Activated T-helper 1 cell treated with anti-CD3 and anti-CD28 coated beads, Interleukin-12 subunit alpha, Interleukin-12 subunit beta, Interleukin-2, Interleukin-4 antibody, amounts not matched to agents 30 ng/mL and 10 ng/mL and 1 ng/mL, durations not matched to agents 14 hours and 24 hours and 36 hours (primary cell): ENCODE measurements around the gene MYH2. TPM values are rescaled to one million over a fixed set of nuclear protein-coding genes. Genes with fewer than 3 reads are reported as not detected.
"Not testable (repeated sequence)": the region's sequence is repeated elsewhere in the genome, so short reads cannot be mapped to it uniquely, and the experiment has no call there.

Experiments
- DNase-seq: peaks from one replicate; pipeline ENCODE4 v3.0.0; 2021; ENCODE audit warnings: low spot score
- H3K27ac Mint-ChIP-seq: one replicate; pipeline ENCODE4 v1.8.0; 2021; ENCODE audit warnings: mild to moderate bottlenecking, mixed read lengths
- H3K27me3 Mint-ChIP-seq: one replicate; pipeline ENCODE4 v1.8.0; 2022; ENCODE audit warnings: mild to moderate bottlenecking, moderate library complexity, mixed read lengths; ENCODE audit not compliant: insufficient read depth
- H3K36me3 Mint-ChIP-seq: one replicate; pipeline ENCODE4 v1.8.0; 2021; ENCODE audit warnings: low read depth, mixed read lengths
- H3K4me1 Mint-ChIP-seq: one replicate; pipeline ENCODE4 v1.8.0; 2021; ENCODE audit warnings: low read depth, mixed read lengths
- H3K4me3 Mint-ChIP-seq: one replicate; pipeline ENCODE4 v1.8.0; 2021; ENCODE audit warnings: mild to moderate bottlenecking, moderate library complexity, mixed read lengths
- H3K9me3 Mint-ChIP-seq: one replicate; pipeline ENCODE4 v1.8.0; 2021; ENCODE audit warnings: mixed read lengths
- intact Hi-C: fragments of 100-400 bp; cut with micrococcal nuclease; formaldehyde crosslinking; loops from one replicate; pipeline ENCODE4 v1.15.1; 2024
- total RNA-seq: library from RNA; stranded (reverse); gene quantifications from 2 replicates; pipeline ENCODE4 v1.2.3, GENCODE V29; 2022

MYH2 gene
- total RNA-seq, 1 donor from 2014 or later, result not detected

DNA sequence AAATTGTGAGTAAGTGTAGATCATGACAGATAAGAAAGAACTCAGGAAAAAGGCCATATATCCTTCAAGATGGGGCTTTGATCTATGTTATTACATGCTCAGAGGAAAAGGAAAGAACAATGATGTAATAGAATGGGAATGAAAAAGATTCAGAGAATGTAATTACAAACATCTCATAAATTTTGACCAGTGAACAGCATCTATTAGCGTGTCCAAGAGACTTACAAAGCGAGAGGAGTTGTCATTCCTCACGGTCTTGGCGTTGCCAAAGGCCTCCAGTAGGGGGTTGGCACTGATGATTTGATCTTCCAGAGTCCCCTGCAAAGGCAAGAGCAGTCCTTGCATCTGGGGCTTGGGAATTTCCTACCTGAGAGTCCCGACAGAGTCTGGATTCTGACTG, 6.0 kb downstream of the MYH2 start:
- not testable (repeated sequence) for H3K27ac Mint-ChIP-seq

GRCh38 chr17:10541179-10541578, 8.3 kb downstream of the MYH2 start:
- H3K27ac Mint-ChIP-seq, intact Hi-C loops, H3K27me3 Mint-ChIP-seq, H3K4me1 Mint-ChIP-seq, DNase-seq, H3K4me3 Mint-ChIP-seq, H3K36me3 Mint-ChIP-seq: not testable (repeated sequence)
- peaks cover 20% of the 10 kb centered on the region for H3K9me3 Mint-ChIP-seq

More for the DNA sequence above, 6.0 kb downstream of the MYH2 start:
- H3K27me3 Mint-ChIP-seq, H3K4me1 Mint-ChIP-seq, H3K36me3 Mint-ChIP-seq, H3K4me3 Mint-ChIP-seq, DNase-seq, intact Hi-C loops: not testable (repeated sequence)
- peaks cover 20% of the 10 kb centered on the region for H3K9me3 Mint-ChIP-seq

DNA sequence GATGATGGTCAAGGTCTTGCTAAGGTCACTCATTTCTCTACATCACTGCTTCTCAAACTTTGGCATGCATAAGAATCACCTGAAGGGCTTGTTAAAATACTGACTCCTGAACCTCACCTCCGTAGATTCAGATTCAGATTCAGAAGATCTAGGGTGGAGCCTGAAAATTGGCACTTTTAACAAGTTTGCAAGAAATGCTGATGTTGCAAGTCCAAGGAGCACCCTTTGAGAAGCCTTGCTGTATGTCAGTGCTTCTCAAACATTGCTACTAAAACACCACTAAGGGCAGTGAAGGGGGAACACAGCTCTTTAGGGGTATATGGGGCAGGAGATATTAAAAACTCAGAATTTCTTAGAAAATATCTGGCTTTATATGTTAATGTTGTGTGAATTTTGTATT, 17.4 kb downstream of the MYH2 start:
- Mint-ChIP-seq H3K27ac (no peak overlapping the region), H3K27me3 (peaks cover 2% of the 10 kb centered on the region), H3K36me3 (no peaks in the 10 kb centered on the region), H3K9me3 (no peaks in the 10 kb centered on the region), H3K4me1 (no peaks in the 10 kb centered on the region), H3K4me3 (no peak overlapping the region)
- intact Hi-C loops, result no loop called here
- DNase-seq, result no peak

GRCh38 chr17:10527419-10527818, 22.0 kb downstream of the MYH2 start:
- H3K36me3 Mint-ChIP-seq, result no peaks in the 10 kb centered on the region
- DNase-seq, result no peak
- H3K27ac Mint-ChIP-seq, result no peak overlapping the region
- H3K4me3 Mint-ChIP-seq, result no peak overlapping the region
- H3K4me1 Mint-ChIP-seq, result no peaks in the 10 kb centered on the region
- H3K27me3 Mint-ChIP-seq, result no peaks in the 10 kb centered on the region
- intact Hi-C loops, result no loop called here
- H3K9me3 Mint-ChIP-seq, result no peaks in the 10 kb centered on the region

DNA sequence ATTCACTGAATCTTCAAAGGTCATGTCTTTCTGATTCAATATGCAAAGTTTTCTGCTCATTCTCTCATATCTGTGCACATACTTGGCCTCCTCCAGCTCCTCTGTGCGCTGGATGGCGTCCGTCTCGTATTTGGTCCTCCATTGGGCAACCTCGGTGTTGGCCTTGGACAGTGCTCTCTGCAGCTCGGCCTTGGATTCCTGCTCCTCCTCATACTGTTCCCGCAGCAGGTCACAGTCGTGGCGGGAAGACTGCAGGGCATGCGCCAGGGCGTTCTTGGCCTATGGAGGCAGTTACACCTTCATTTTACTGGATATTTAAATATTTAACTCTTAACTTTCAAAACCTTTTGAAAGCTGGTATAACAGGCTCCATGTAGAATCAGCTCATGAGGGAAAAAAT, 22.9 kb downstream of the MYH2 start:
- Mint-ChIP-seq H3K4me3 (no peak overlapping the region), H3K36me3 (no peaks in the 10 kb centered on the region), H3K9me3 (no peaks in the 10 kb centered on the region), H3K27ac (no peak overlapping the region), H3K4me1 (no peaks in the 10 kb centered on the region), H3K27me3 (no peaks in the 10 kb centered on the region)
- intact Hi-C loops, result no loop called here
- no peak for DNase-seq

DNA sequence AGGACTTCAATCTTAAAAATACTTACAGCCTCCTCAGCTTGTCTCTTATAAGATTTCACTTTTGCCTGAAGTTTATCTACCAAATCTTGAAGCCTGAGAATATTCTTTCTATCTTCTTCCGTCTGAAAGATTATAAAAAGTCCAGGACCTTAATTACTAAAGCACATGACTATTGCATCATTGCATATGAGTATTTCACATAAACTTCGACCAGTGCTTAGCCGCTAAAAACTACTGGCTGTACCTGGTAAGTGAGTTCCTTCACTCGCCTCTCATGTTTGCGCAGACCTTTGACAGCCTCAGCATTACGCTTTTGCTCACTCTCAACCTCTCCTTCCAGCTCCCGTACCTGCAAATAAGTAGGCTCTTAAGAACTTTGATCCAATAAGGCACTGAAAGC, 26.4 kb downstream of the MYH2 start:
- intact Hi-C loops, result no loop called here
- Mint-ChIP-seq H3K27ac (no peak overlapping the region), H3K27me3 (no peaks in the 10 kb centered on the region)

GRCh38 chr17:10521949-10522348, 27.5 kb downstream of the MYH2 start:
- Mint-ChIP-seq H3K36me3 (no peaks in the 10 kb centered on the region), H3K9me3 (no peaks in the 10 kb centered on the region), H3K4me3 (no peak overlapping the region), H3K27me3 (no peaks in the 10 kb centered on the region), H3K27ac (no peak overlapping the region), H3K4me1 (no peaks in the 10 kb centered on the region)
- intact Hi-C loops, result no loop called here
- no peak for DNase-seq

More for the DNA sequence above, 26.4 kb downstream of the MYH2 start:
- Mint-ChIP-seq H3K9me3 (no peaks in the 10 kb centered on the region), H3K4me3 (no peak overlapping the region), H3K36me3 (no peaks in the 10 kb centered on the region), H3K4me1 (no peaks in the 10 kb centered on the region)
- no peak for DNase-seq

DNA sequence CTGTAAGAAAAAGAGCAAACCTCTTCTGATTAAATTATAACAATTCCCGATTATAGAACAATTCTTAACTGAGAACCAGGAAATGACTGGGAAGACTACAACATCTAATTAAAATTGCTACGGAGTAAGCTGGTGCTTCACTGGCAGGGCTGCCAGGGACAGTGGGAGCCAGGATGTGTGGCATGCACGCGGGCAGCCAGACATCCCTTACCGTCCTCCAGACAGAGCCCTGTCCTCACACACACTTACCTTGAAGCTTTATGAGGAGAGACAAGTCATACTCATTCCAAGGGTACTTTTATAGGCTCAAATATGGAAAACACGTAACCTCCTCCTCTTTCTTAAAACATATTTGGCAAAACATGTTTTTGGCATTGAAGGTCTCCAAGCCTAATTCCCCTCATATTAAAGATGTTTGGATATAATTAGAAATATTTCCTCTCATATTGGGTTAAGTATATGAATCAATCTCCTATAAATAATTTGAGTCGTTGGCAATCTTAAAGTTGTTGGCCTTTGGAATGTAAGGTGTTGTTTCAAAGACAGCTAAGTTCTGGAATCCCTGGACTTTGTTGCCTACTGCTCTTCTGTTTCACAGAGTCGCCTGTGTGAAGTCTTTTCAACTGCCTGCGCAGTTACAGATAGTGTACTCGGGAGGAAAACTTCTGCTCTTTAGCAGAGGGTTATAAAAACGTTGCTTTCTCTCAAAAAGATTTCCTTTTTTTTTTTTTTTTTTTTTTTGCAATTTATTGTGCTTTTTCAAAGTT, 31.0 kb downstream of the MYH2 start, which contains the start of gene MYH1:
TSS of gene MYH1 (minus strand) at position 272 of the 767 bp plus-strand sequence. CDS start 1,900 bp downstream, outside the sequence.
- Mint-ChIP-seq H3K4me3 (no peak within 1 kb of the TSS), H3K9me3 (no peaks in the 10 kb centered on the region), H3K27ac (no peak within 1 kb of the TSS), H3K36me3 (no peaks in the 10 kb centered on the region), H3K27me3 (no peaks in the 10 kb centered on the region), H3K4me1 (no peaks in the 10 kb centered on the region)
- intact Hi-C loops, result no loop called here
- DNase-seq, result no peak

DNA sequence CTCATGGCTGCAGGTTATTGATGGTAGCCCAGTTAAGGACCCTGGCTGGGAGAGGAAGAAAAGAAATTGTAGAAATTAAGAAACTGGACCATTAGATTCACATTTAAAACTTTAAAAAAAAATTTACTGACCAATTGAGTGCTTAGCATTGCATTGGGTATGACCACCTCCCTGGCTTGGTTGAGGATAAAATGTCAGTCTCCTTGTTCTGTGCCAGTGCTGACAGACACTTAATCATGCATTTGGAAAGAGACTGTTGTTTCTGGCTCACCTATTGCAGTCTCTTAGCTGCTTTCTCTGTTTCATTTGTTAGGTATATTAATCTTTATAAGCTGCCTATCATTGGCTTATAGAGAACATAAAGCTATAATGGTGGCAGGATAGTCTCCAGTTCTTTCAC, 32.8 kb downstream of the MYH2 start:
- intact Hi-C loops, result no loop called here
- no peaks in the 10 kb centered on the region for H3K36me3 Mint-ChIP-seq
- no peak overlapping the region for H3K27ac Mint-ChIP-seq
- DNase-seq, result no peak
- H3K4me1 Mint-ChIP-seq, result no peaks in the 10 kb centered on the region
- no peaks in the 10 kb centered on the region for H3K9me3 Mint-ChIP-seq
- H3K27me3 Mint-ChIP-seq, result no peaks in the 10 kb centered on the region
- no peak overlapping the region for H3K4me3 Mint-ChIP-seq

DNA sequence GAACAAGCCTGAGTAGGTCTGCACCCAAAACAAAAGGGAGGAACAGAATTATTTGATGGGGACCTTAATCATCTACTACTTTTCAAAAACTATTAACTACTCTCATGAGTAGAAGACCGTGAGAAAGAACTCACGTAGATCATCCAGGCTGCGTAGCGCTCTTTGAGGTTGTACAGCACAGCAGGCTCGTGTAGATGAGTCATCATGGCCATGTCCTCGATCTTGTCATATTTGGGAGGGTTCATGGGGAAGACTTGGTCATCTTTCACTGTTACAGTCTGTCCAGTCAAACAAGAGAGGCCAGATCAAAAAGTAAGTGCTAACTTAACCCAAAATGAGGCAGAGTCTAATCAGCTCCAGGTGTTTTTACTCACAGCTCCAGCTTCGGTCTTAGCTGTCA, 33.4 kb downstream of the MYH2 start:
- no peak for DNase-seq
- intact Hi-C loops, result no loop called here
- no peaks in the 10 kb centered on the region for H3K27me3 Mint-ChIP-seq
- H3K4me1 Mint-ChIP-seq, result no peaks in the 10 kb centered on the region
- no peaks in the 10 kb centered on the region for H3K36me3 Mint-ChIP-seq
- H3K4me3 Mint-ChIP-seq, result no peak overlapping the region
- H3K9me3 Mint-ChIP-seq, result no peaks in the 10 kb centered on the region
- no peak overlapping the region for H3K27ac Mint-ChIP-seq

GRCh38 chr17:10513299-10514067, 36.0 kb downstream of the MYH2 start:
- no peak for DNase-seq
- Mint-ChIP-seq H3K9me3 (no peaks in the 10 kb centered on the region), H3K4me3 (no peak overlapping the region), H3K4me1 (no peaks in the 10 kb centered on the region), H3K36me3 (no peaks in the 10 kb centered on the region), H3K27me3 (no peaks in the 10 kb centered on the region), H3K27ac (no peak overlapping the region)
- intact Hi-C loops, result no loop called here

GRCh38 chr17:10512856-10513255, 36.6 kb downstream of the MYH2 start:
- intact Hi-C loops, result no loop called here
- no peaks in the 10 kb centered on the region for H3K9me3 Mint-ChIP-seq
- no peaks in the 10 kb centered on the region for H3K4me1 Mint-ChIP-seq

GRCh38 chr17:10499950-10500349, 49.5 kb downstream of the MYH2 start:
- no peaks in the 10 kb centered on the region for H3K27me3 Mint-ChIP-seq
- no peak overlapping the region for H3K4me3 Mint-ChIP-seq
- intact Hi-C loops, result no loop called here
- H3K36me3 Mint-ChIP-seq, result no peaks in the 10 kb centered on the region
- H3K4me1 Mint-ChIP-seq, result no peaks in the 10 kb centered on the region
- peaks cover 3% of the 10 kb centered on the region for H3K9me3 Mint-ChIP-seq
- H3K27ac Mint-ChIP-seq, result no peak overlapping the region
- DNase-seq, result no peak

More at GRCh38 chr17:10512856-10513255, 36.6 kb downstream of the MYH2 start:
- H3K36me3 Mint-ChIP-seq, result no peaks in the 10 kb centered on the region
- no peak for DNase-seq
- no peak overlapping the region for H3K27ac Mint-ChIP-seq
- H3K4me3 Mint-ChIP-seq, result no peak overlapping the region
- no peaks in the 10 kb centered on the region for H3K27me3 Mint-ChIP-seq
